ENCODE measurements around the gene FBXL16. TPM values are rescaled to one million over a fixed set of nuclear protein-coding genes. Genes with fewer than 3 reads are reported as not detected.

FBXL16 gene
- total and polyA plus RNA-seq, 2 of the 13 experiments (the other 11 are each of a cell fraction or from before 2014, with no cell fraction given) = 0.22 to 2.0 TPM

DNA sequence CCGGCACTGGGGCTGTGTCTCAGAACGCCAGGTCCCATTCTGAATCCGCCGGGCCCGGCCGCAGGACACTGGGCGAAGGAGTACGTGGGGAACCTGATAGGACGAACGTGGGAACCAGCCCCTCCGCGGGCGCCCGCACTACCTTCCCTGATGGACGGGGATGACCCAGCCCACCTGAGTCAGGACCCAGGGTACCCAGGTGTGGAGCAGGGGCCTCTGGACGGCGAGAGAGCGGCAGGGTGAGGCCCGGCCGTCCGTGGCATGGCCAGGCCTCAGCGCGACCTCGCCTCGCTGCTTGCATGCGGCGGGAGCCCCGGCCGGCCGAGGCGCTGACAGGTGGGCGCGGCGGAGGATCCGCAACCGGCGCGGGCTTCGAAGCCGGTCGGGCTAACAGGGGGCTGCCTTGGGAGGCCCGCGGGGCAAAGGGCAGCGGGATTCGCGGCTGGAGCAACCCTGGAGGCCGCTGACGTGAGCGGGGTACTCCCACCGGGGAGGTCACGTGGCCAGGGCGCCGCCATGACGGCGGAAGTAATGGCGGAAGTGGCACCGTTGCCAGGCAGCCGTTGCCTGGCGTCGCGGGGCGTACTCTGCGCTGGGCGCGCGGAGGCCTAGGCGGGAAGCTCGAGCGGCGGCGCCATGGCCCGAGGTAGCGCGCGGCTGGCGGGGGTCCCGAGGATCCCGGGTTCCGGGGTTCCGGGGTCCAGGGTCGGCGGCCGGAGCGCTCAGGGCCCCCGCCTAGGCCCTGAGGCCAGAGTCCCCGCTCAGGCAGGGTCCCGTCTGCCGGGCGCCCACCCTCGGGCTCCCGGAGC is 56.6 kb downstream of the FBXL16 start, which contains the start of gene WDR90 (continued):
- TF ChIP-seq, protein P1, sequence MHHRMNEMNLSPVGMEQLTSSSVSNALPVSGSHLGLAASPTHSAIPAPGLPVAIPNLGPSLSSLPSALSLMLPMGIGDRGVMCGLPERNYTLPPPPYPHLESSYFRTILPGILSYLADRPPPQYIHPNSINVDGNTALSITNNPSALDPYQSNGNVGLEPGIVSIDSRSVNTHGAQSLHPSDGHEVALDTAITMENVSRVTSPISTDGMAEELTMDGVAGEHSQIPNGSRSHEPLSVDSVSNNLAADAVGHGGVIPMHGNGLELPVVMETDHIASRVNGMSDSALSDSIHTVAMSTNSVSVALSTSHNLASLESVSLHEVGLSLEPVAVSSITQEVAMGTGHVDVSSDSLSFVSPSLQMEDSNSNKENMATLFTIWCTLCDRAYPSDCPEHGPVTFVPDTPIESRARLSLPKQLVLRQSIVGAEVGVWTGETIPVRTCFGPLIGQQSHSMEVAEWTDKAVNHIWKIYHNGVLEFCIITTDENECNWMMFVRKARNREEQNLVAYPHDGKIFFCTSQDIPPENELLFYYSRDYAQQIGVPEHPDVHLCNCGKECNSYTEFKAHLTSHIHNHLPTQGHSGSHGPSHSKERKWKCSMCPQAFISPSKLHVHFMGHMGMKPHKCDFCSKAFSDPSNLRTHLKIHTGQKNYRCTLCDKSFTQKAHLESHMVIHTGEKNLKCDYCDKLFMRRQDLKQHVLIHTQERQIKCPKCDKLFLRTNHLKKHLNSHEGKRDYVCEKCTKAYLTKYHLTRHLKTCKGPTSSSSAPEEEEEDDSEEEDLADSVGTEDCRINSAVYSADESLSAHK (CRISPR knock-in tag; IDR thresholded peaks at IDR 0.05; ENCODE audit: borderline replicate concordance) = no peak
- TF ChIP-seq, protein P2, sequence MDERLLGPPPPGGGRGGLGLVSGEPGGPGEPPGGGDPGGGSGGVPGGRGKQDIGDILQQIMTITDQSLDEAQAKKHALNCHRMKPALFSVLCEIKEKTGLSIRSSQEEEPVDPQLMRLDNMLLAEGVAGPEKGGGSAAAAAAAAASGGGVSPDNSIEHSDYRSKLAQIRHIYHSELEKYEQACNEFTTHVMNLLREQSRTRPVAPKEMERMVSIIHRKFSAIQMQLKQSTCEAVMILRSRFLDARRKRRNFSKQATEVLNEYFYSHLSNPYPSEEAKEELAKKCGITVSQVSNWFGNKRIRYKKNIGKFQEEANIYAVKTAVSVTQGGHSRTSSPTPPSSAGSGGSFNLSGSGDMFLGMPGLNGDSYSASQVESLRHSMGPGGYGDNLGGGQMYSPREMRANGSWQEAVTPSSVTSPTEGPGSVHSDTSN (CRISPR knock-in tag; IDR thresholded peaks at IDR 0.05) = no peak
- TF ChIP-seq, protein P3, sequence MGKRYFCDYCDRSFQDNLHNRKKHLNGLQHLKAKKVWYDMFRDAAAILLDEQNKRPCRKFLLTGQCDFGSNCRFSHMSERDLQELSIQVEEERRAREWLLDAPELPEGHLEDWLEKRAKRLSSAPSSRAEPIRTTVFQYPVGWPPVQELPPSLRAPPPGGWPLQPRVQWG (CRISPR knock-in tag; IDR thresholded peaks at IDR 0.05; ENCODE audit: borderline replicate concordance, low read depth) = no peak
- no peak for TF ChIP-seq FOXK2 (IDR thresholded peaks at IDR 0.05)
- TF ChIP-seq TBX2 (CRISPR knock-in tag; IDR thresholded peaks at IDR 0.05; ENCODE audit: borderline replicate concordance) = peak; percentile 83
- TF ChIP-seq SOX6 (IDR thresholded peaks at IDR 0.05) = no peak
- peak; percentile 43; the same call in 1 of the 2 replicates for TF ChIP-seq SOX6 (CRISPR knock-in tag; IDR thresholded peaks at IDR 0.05)
- peak; percentile 98 for TF ChIP-seq ZC3H13 (CRISPR knock-in tag; IDR thresholded peaks at IDR 0.05)
- TF ChIP-seq, protein P4, sequence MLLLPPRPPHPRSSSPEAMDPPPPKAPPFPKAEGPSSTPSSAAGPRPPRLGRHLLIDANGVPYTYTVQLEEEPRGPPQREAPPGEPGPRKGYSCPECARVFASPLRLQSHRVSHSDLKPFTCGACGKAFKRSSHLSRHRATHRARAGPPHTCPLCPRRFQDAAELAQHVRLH (CRISPR knock-in tag; IDR thresholded peaks at IDR 0.05; ENCODE audit: borderline replicate concordance, low read depth) = peak; percentile 37; the same call in 1 of the 2 replicates
- peak; percentile 93 for TF ChIP-seq NCOA1 (CRISPR knock-in tag; IDR thresholded peaks at IDR 0.05)
- TF ChIP-seq AGO2 (optimal IDR thresholded peaks at IDR 0.05; ENCODE audit: low read depth, low read length) = peak; percentile 99
- TF ChIP-seq ZNF292 (CRISPR knock-in tag; IDR thresholded peaks at IDR 0.05; ENCODE audit: borderline replicate concordance, low read depth) = no peak
- peak; percentile 76 for TF ChIP-seq ERF (CRISPR knock-in tag; IDR thresholded peaks at IDR 0.05)
- TF ChIP-seq, protein P5, sequence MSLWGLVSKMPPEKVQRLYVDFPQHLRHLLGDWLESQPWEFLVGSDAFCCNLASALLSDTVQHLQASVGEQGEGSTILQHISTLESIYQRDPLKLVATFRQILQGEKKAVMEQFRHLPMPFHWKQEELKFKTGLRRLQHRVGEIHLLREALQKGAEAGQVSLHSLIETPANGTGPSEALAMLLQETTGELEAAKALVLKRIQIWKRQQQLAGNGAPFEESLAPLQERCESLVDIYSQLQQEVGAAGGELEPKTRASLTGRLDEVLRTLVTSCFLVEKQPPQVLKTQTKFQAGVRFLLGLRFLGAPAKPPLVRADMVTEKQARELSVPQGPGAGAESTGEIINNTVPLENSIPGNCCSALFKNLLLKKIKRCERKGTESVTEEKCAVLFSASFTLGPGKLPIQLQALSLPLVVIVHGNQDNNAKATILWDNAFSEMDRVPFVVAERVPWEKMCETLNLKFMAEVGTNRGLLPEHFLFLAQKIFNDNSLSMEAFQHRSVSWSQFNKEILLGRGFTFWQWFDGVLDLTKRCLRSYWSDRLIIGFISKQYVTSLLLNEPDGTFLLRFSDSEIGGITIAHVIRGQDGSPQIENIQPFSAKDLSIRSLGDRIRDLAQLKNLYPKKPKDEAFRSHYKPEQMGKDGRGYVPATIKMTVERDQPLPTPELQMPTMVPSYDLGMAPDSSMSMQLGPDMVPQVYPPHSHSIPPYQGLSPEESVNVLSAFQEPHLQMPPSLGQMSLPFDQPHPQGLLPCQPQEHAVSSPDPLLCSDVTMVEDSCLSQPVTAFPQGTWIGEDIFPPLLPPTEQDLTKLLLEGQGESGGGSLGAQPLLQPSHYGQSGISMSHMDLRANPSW (CRISPR knock-in tag; IDR thresholded peaks at IDR 0.05; ENCODE audit: borderline replicate concordance) = peak; percentile 60; the same call in 1 of the 2 replicates
- TF ChIP-seq SMC3 (IDR thresholded peaks at IDR 0.05; ENCODE audit: low read length) = no peak
- TF ChIP-seq, protein P6, sequence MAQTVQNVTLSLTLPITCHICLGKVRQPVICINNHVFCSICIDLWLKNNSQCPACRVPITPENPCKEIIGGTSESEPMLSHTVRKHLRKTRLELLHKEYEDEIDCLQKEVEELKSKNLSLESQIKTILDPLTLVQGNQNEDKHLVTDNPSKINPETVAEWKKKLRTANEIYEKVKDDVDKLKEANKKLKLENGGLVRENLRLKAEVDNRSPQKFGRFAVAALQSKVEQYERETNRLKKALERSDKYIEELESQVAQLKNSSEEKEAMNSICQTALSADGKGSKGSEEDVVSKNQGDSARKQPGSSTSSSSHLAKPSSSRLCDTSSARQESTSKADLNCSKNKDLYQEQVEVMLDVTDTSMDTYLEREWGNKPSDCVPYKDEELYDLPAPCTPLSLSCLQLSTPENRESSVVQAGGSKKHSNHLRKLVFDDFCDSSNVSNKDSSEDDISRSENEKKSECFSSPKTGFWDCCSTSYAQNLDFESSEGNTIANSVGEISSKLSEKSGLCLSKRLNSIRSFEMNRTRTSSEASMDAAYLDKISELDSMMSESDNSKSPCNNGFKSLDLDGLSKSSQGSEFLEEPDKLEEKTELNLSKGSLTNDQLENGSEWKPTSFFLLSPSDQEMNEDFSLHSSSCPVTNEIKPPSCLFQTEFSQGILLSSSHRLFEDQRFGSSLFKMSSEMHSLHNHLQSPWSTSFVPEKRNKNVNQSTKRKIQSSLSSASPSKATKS (CRISPR knock-in tag; IDR thresholded peaks at IDR 0.05) = no peak
- TF ChIP-seq ZNF850 (CRISPR knock-in tag; conservative IDR thresholded peaks at IDR 0.05) = no peak
- TF ChIP-seq ETV5 (CRISPR knock-in tag; IDR thresholded peaks at IDR 0.05; ENCODE audit: borderline replicate concordance) = peak; percentile 85
- TF ChIP-seq, protein P7, sequence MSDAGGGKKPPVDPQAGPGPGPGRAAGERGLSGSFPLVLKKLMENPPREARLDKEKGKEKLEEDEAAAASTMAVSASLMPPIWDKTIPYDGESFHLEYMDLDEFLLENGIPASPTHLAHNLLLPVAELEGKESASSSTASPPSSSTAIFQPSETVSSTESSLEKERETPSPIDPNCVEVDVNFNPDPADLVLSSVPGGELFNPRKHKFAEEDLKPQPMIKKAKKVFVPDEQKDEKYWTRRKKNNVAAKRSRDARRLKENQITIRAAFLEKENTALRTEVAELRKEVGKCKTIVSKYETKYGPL (CRISPR knock-in tag; IDR thresholded peaks at IDR 0.05) = 0 out of 2 replicates have a peak, but pooled peaks have one; percentile 16
